ENCODE results near the gene BCAR1. TPM values are rescaled to one million over a fixed set of nuclear protein-coding genes. Genes with fewer than 3 reads are reported as not detected.

Gene BCAR1
- total RNA-seq, 4 donors from 2014 or later: 51.1 to 89.9 (median 71.3) TPM

DNA sequence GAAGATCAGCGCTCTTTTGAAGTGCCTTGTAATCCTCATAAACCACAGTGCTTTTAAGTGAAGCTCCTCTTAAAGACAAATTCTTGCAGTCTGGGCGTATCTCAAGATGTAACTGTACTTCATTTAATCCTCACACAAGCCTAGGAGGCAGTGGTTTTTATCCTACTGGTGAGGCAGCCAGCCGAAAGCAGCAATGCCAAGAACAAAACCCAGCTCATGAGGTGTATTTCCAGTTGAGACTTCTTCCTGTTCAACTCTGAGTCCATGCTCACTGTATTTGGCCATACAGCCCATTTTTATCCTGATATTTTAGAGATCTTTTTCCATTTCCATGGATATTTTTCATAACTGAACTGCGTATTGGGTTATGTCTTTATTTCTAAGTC lies 58.2 kb downstream of the BCAR1 start:
- no peak overlapping the region for H3K4me3 ChIP-seq (replicated peaks in 1 of 3)
- WGBS, 2 donors: 94 to 96% methylated on average over 4 of the region's 4 CpGs
- H3K36me3 ChIP-seq: no peaks in the 10 kb centered on the region
- no peaks in the 10 kb centered on the region for H3K4me1 ChIP-seq
- no peak for TF ChIP-seq POLR2A (IDR thresholded peaks at IDR 0.05)
- TF ChIP-seq, protein P1, sequence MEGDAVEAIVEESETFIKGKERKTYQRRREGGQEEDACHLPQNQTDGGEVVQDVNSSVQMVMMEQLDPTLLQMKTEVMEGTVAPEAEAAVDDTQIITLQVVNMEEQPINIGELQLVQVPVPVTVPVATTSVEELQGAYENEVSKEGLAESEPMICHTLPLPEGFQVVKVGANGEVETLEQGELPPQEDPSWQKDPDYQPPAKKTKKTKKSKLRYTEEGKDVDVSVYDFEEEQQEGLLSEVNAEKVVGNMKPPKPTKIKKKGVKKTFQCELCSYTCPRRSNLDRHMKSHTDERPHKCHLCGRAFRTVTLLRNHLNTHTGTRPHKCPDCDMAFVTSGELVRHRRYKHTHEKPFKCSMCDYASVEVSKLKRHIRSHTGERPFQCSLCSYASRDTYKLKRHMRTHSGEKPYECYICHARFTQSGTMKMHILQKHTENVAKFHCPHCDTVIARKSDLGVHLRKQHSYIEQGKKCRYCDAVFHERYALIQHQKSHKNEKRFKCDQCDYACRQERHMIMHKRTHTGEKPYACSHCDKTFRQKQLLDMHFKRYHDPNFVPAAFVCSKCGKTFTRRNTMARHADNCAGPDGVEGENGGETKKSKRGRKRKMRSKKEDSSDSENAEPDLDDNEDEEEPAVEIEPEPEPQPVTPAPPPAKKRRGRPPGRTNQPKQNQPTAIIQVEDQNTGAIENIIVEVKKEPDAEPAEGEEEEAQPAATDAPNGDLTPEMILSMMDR (IDR thresholded peaks at IDR 0.05): no peak
- no peaks in the 10 kb centered on the region for H3K27me3 ChIP-seq
- H3K9me3 ChIP-seq: no peaks in the 10 kb centered on the region
- no peak overlapping the region for H3K27ac ChIP-seq
- intact Hi-C loops (cut with DNase I): no loop called here
- no peak for DNase-seq

DNA sequence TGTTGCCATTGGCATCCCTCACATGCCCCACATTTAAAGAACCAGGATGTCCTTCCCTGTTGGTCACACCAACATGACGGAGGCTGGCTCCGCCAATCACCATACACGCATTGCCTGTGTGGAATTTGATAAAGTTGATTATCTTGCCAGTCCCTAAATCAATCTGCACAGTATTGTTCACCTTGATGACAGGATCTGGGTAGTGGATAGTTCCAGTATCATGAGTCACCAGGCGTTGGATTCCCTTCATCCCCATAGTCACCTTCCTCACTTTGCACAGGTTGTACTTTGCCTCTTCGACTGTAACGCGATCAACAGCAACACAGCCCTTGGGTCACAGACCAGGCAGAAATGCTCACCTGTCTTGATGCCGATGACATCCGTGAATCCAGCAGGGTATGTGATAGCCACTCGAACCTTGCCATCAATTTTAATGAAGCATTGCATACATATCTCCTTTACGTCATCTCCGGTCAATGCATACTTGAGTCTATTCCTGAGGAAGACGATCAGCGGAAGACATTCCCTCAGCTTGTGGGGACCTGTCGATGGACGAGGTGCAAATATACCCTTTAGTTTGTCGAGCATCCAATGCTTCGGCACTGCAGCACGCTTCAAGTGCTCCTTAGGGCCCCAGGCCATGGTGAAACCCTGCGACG lies 58.7 kb downstream of the BCAR1 start:
- intact Hi-C loops (cut with DNase I): no loop called here
- Histone ChIP-seq H3K27me3 (no peaks in the 10 kb centered on the region), H3K9me3 (no peaks in the 10 kb centered on the region), H3K27ac (no peak overlapping the region), H3K4me1 (no peaks in the 10 kb centered on the region), H3K36me3 (no peaks in the 10 kb centered on the region), H3K4me3 (replicated peaks in 1 of 3) (no peak overlapping the region)
- no peak for DNase-seq
- 86 to 90% methylated on average over 20 to 21 of the region's 21 CpGs for WGBS, 2 donors
- no peak for TF ChIP-seq POLR2A (IDR thresholded peaks at IDR 0.05)
- TF ChIP-seq, protein P1 (IDR thresholded peaks at IDR 0.05): no peak

DNA sequence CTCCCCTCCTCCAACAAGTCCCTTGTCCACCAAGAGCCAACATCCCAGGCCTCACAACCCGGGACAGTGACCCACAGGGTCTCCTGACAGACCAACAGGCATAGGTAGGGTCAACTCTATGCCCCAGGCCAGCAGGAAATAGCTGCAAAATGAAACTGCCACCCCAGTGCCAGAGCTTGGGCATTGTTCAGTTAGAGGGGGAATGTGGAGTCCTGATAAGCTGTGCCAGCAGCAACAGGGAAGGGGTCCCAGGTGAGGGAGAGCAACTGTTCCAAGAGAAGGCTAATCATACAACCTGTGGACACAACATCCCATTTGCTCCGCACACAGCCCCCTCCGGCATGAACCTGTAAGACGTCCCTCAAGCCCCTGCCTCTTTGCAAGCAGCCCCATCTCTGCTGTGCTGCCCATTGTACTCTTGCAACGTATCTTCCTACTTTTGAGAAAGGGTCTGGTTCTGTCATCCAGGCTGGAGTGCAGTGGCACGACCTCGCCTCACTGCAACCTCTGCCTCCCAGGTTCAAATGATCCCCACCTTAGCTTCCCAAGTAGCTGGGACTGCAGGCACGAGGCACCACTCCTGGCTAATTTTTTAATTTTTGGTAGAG lies 61.7 kb downstream of the BCAR1 start:
- H3K36me3 ChIP-seq: no peaks in the 10 kb centered on the region
- H3K4me1 ChIP-seq: no peaks in the 10 kb centered on the region
- no peak for DNase-seq
- TF ChIP-seq POLR2A (IDR thresholded peaks at IDR 0.05): no peak
- TF ChIP-seq, protein P1 (IDR thresholded peaks at IDR 0.05): no peak
- no peak overlapping the region for H3K4me3 ChIP-seq (replicated peaks in 1 of 3)
- H3K27me3 ChIP-seq: no peaks in the 10 kb centered on the region
- H3K9me3 ChIP-seq: no peaks in the 10 kb centered on the region
- no peak overlapping the region for H3K27ac ChIP-seq
- intact Hi-C loops (cut with DNase I): no loop called here
- WGBS, 2 donors: 82 to 87% methylated on average over 8 of the region's 8 CpGs

DNA sequence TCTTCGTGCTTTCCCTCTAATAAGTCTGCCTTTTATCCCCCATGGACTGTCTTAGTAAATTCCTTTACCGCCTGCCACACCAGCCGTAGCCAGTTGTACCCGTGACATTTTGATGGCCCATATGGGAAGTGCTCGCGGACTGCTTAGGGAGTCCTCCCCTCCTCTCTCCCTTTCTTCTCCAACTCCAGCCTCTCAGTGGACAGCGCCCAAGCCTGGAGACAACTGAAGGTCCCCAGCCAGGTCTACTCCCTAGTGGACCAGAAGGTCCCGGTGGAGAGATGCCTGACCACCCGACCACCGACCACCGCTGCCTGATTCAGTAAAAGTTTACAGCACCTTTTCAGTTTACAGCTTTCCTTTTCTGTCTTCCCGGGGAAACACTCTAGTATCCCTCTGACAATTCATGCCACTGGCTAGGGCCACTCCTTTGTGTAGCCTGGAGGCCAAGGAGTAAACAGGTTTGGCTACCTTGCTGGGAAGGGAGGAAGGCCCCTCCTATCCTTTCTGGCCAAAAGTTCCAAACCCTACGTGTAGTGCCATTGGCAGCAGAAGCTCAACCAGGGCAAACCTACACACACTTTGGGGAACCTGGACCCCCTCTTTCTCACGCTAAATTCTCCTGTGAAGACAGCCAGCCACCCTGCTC lies 62.5 kb downstream of the BCAR1 start:
- DNase-seq: no peak
- WGBS, 2 donors: 90% methylated on average over 14 of the region's 14 CpGs
- intact Hi-C loops (cut with DNase I): no loop called here

More for the DNA sequence above, 62.5 kb downstream of the BCAR1 start:
- Histone ChIP-seq H3K36me3 (no peaks in the 10 kb centered on the region), H3K27ac (no peak overlapping the region), H3K9me3 (no peaks in the 10 kb centered on the region), H3K27me3 (no peaks in the 10 kb centered on the region), H3K4me1 (no peaks in the 10 kb centered on the region), H3K4me3 (replicated peaks in 1 of 3) (no peak overlapping the region)
- no peak for TF ChIP-seq POLR2A (IDR thresholded peaks at IDR 0.05)
- TF ChIP-seq, protein P1 (IDR thresholded peaks at IDR 0.05): no peak
